ENCODE data around the gene AMIGO2. TPM values are rescaled to one million over a fixed set of nuclear protein-coding genes. Genes with fewer than 3 reads are reported as not detected.
A peak's percentile ranks its signal among the peaks of the same experiment; 100 is the strongest.

The AMIGO2 gene
- total RNA-seq, 4 donors from 2014 or later = 4.5 to 6.7 (median 6.6) TPM

- Histone ChIP-seq H3K4me1 (no peaks in the 10 kb centered on the region), H3K27ac (no peak overlapping the region), H3K36me3 (no peaks in the 10 kb centered on the region), H3K27me3 (no peaks in the 10 kb centered on the region), H3K9me3 (no peaks in the 10 kb centered on the region), H3K4me3 (no peak overlapping the region)
- no peak for DNase-seq
- TF ChIP-seq POLR2A (IDR thresholded peaks at IDR 0.05) = no peak
- in situ Hi-C loops (cut with MboI; ENCODE audit: low pct_ligation_motif_present in 1 of 4, low pct_unique_long_range_greater_than_20kb in 1 of 4, low sequenced_read_pairs in 3 of 4) (no loop called here), intact Hi-C loops (cut with DNase I; ENCODE audit: low total_unique reads) (no loop called here)
- 81 to 98% methylated on average over 2 of the region's 2 CpGs for WGBS, 2 donors (ENCODE audit: low coverage in 1 of 2)
These were observed 30.3 kb upstream of the AMIGO2 start for GRCh38 chr12:47110011-47110541.

- no peak overlapping the region for H3K4me3 ChIP-seq
- intact Hi-C loops (cut with DNase I; ENCODE audit: low total_unique reads) (loop anchor here (2.0 kb wide), 1 partner anchor 759 kb away; no protein-coding TSS in a partner anchor), in situ Hi-C loops (cut with MboI; ENCODE audit: low pct_ligation_motif_present in 1 of 4, low pct_unique_long_range_greater_than_20kb in 1 of 4, low sequenced_read_pairs in 3 of 4) (no loop called here)
- H3K36me3 ChIP-seq = no peaks in the 10 kb centered on the region
- no peak for DNase-seq
- TF ChIP-seq POLR2A (IDR thresholded peaks at IDR 0.05) = no peak
- TF ChIP-seq EP300 (IDR thresholded peaks at IDR 0.05; ENCODE audit: low read depth) = no peak
- TF ChIP-seq CTCF (IDR thresholded peaks at IDR 0.05) = no peak
- TF ChIP-seq POLR2AphosphoS5 (IDR thresholded peaks at IDR 0.05) = no peak
- H3K27me3 ChIP-seq = no peaks in the 10 kb centered on the region
- no peaks in the 10 kb centered on the region for H3K9me3 ChIP-seq
- no peaks in the 10 kb centered on the region for H3K4me1 ChIP-seq
- H3K27ac ChIP-seq = no peak overlapping the region
These were observed 28.2 kb upstream of the AMIGO2 start for GRCh38 chr12:47107926-47108325.

DNA sequence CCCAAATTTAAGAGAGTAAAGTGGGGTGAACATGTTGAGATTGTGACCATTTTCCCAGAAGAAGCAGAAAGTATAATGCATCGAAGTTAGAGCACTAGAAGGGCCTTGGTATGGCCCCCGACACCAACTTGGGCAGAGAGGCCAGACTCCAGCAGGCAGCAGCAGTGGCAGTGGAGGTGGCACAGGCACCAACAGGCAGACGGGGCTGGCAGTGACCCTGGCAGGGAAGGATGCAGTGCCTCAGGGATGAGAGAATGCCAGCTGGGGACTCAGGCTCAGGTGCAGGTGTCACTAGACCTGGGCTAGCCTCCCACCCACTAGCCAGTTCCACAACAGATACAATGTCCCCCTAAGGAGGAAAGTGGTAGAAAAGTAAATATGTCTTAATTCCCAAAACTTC is 27.7 kb upstream of the AMIGO2 start:
- Histone ChIP-seq H3K36me3 (no peaks in the 10 kb centered on the region), H3K4me1 (no peaks in the 10 kb centered on the region), H3K9me3 (no peaks in the 10 kb centered on the region), H3K4me3 (no peak overlapping the region), H3K27ac (no peak overlapping the region), H3K27me3 (no peaks in the 10 kb centered on the region)
- intact Hi-C loops (cut with DNase I; ENCODE audit: low total_unique reads) (loop anchor here (2.0 kb wide), 1 partner anchor 759 kb away; no protein-coding TSS in a partner anchor), in situ Hi-C loops (cut with MboI; ENCODE audit: low pct_ligation_motif_present in 1 of 4, low pct_unique_long_range_greater_than_20kb in 1 of 4, low sequenced_read_pairs in 3 of 4) (no loop called here)
- TF ChIP-seq EP300 (IDR thresholded peaks at IDR 0.05; ENCODE audit: low read depth) (no peak), POLR2A (IDR thresholded peaks at IDR 0.05) (no peak), POLR2AphosphoS5 (IDR thresholded peaks at IDR 0.05) (no peak), CTCF (IDR thresholded peaks at IDR 0.05) (no peak)
- no peak for DNase-seq
- WGBS, 2 donors (ENCODE audit: low coverage in 1 of 2) = 86% methylated on average over 3 of the region's 3 CpGs; no CpG with 5 or more reads in 1 of the 2 donors

DNA sequence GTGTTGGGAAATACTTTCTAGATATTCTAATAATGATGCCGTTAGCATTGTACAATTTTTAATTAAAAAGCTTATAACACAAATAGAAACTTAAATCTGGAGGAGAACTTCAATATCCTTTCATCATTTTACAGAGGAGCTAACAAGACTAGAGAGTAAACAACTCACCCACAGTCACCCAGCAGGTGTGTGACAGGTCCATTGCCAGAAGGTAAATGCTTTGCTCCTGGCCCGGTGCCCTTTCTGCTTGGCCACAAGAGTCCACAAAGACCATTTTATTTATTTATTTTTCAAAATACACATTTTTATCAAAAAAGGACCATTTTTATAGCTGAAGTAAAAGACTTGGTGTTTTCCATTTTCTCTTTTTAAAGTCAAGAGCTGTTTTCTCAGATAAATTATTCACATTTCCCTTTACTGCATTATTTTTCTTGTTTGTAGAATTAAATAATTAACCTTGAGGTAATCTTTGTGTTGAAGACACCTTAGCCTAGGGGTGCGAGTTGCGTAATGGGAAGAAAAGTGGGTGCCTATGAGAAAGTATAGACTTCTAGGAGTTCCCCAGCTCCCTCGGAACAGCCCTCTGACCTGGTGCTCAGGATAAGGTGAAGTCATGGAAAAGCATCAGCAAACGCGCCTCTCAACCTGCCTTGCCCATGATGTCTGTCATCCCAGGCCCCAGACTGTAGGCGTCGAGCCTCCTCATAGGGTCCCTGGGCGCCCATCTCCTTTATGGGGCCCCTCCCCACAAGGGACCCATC is 26.3 kb upstream of the AMIGO2 start:
- no peaks in the 10 kb centered on the region for H3K4me1 ChIP-seq
- H3K27ac ChIP-seq = no peak overlapping the region
- 71 to 86% methylated on average over 7 to 10 of the region's 10 CpGs for WGBS, 2 donors (ENCODE audit: low coverage in 1 of 2)
- no peak overlapping the region for H3K4me3 ChIP-seq
- DNase-seq = peak; percentile 19
- H3K27me3 ChIP-seq = no peaks in the 10 kb centered on the region
- H3K36me3 ChIP-seq = no peaks in the 10 kb centered on the region
- TF ChIP-seq POLR2AphosphoS5 (IDR thresholded peaks at IDR 0.05) (no peak), EP300 (IDR thresholded peaks at IDR 0.05; ENCODE audit: low read depth) (no peak), POLR2A (IDR thresholded peaks at IDR 0.05) (no peak), CTCF (IDR thresholded peaks at IDR 0.05) (no peak)
- intact Hi-C loops (cut with DNase I; ENCODE audit: low total_unique reads) (loop anchor here (2.0 kb wide), 1 partner anchor 761 kb away; no protein-coding TSS in a partner anchor), in situ Hi-C loops (cut with MboI; ENCODE audit: low pct_ligation_motif_present in 1 of 4, low pct_unique_long_range_greater_than_20kb in 1 of 4, low sequenced_read_pairs in 3 of 4) (no loop called here)
- H3K9me3 ChIP-seq = no peaks in the 10 kb centered on the region
